ENCODE results near the gene NLRC5. TPM values are rescaled to one million over a fixed set of nuclear protein-coding genes. Genes with fewer than 3 reads are reported as not detected.

Gene NLRC5
- total and polyA plus RNA-seq, 9 of the 15 experiments (the other 6 are each of a cell fraction or from before 2014, with no cell fraction given), result 0.59 to 0.71 TPM; not detected in 7

- H2AFZ ChIP-seq (ENCODE audit: low read depth, low read length), result no peak overlapping the region
- ATAC-seq (no peak), DNase-seq (ENCODE audit: extremely low read depth in 1 of 4, low spot score in 3 of 4) (no peak), FAIRE-seq (no peak)
- peaks cover 3 to 19% of the 10 kb centered on the region in 2 experiments; a peak in 4 of 5 replicates for H3K27me3 ChIP-seq (ENCODE audit: control insufficient read depth in 2 of 2, insufficient read depth in 2 of 2, low read length in 2 of 2)
- H3K9ac ChIP-seq (ENCODE audit: insufficient read depth in 1 of 2, low read depth in 2 of 2, low read length in 2 of 2), result no peak overlapping the region
- intact Hi-C loops (cut with micrococcal nuclease), result no loop called here
- CTCF ChIA-PET (ENCODE audit: low intra/inter-chr PET ratio), result no interaction called here
- H4K20me1 ChIP-seq (replicated peaks; ENCODE audit: control insufficient read depth, insufficient read depth, low read length), result no peaks in the 10 kb centered on the region
- H3K27ac ChIP-seq (ENCODE audit: extremely low read depth, low read depth, low read length), result no peak overlapping the region
- no peak overlapping the region for H3K4me2 ChIP-seq (ENCODE audit: insufficient read depth, low read length)
- H3K79me2 ChIP-seq (ENCODE audit: control insufficient read depth, insufficient read depth, low read length), result no peaks in the 10 kb centered on the region
- H3K9me1 ChIP-seq (ENCODE audit: control insufficient read depth, insufficient read depth, low read length), result no peaks in the 10 kb centered on the region
- POLR2A ChIA-PET, result no interaction called here
- in situ Hi-C loops (cut with MboI), result no loop called here
- H3K36me3 ChIP-seq (ENCODE audit: control insufficient read depth, insufficient read depth, low read length), result no peaks in the 10 kb centered on the region
- no peak overlapping the region for H3K4me3 ChIP-seq
- H3K4me1 ChIP-seq (replicated peaks in 1 of 2; ENCODE audit: control insufficient read depth in 2 of 2, insufficient read depth in 2 of 2, low read length in 2 of 2), result peaks cover 4 to 13% of the 10 kb centered on the region in 2 experiments; a peak in 4 of 5 replicates
- H3K9me3 ChIP-seq (replicated peaks; ENCODE audit: control insufficient read depth, insufficient read depth, low read depth, low read length), result no peaks in the 10 kb centered on the region
- no peak for TF ChIP-seq BCOR (IDR thresholded peaks at IDR 0.05)
- TF ChIP-seq, protein P1, sequence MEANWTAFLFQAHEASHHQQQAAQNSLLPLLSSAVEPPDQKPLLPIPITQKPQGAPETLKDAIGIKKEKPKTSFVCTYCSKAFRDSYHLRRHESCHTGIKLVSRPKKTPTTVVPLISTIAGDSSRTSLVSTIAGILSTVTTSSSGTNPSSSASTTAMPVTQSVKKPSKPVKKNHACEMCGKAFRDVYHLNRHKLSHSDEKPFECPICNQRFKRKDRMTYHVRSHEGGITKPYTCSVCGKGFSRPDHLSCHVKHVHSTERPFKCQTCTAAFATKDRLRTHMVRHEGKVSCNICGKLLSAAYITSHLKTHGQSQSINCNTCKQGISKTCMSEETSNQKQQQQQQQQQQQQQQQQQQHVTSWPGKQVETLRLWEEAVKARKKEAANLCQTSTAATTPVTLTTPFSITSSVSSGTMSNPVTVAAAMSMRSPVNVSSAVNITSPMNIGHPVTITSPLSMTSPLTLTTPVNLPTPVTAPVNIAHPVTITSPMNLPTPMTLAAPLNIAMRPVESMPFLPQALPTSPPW (CRISPR knock-in tag; IDR thresholded peaks at IDR 0.05), result no peak
- no peak for TF ChIP-seq XRCC4 (IDR thresholded peaks at IDR 0.05; ENCODE audit: extremely low read depth, insufficient read depth, insufficient read length)
- no peak for TF ChIP-seq PML (IDR thresholded peaks at IDR 0.05; ENCODE audit: low read length)
- no peak for TF ChIP-seq MTF1 (CRISPR knock-in tag; IDR thresholded peaks at IDR 0.05; ENCODE audit: borderline replicate concordance)
- TF ChIP-seq KAT2B (IDR thresholded peaks at IDR 0.05; ENCODE audit: low read depth, low read length), result no peak
- no peak for TF ChIP-seq ILK (tag; IDR thresholded peaks at IDR 0.05; ENCODE audit: borderline replicate concordance, low read depth)
- TF ChIP-seq ZNF707 (CRISPR knock-in tag; conservative IDR thresholded peaks at IDR 0.05), result no peak
- TF ChIP-seq DDX20 (tag; IDR thresholded peaks at IDR 0.05; ENCODE audit: low read depth), result no peak
- no peak for TF ChIP-seq FOXP1 (CRISPR knock-in tag; IDR thresholded peaks at IDR 0.05)
- TF ChIP-seq CHCHD3 (CRISPR knock-in tag; IDR thresholded peaks at IDR 0.05), result no peak
- TF ChIP-seq TEAD1 (CRISPR knock-in tag; IDR thresholded peaks at IDR 0.05), result no peak
- no peak for TF ChIP-seq BRD9 (IDR thresholded peaks at IDR 0.05; ENCODE audit: low read depth, partially characterized antibody)
- WGBS (ENCODE audit: insufficient coverage, low coverage, missing lambda C conversion rate), result 0% methylated on average over 2 of the region's 2 CpGs
- BruUV-seq (replicated peaks), result no TSS peak
Measured at GRCh38 chr16:56967733-56968132, 21.6 kb upstream of the NLRC5 start.
